Ectodermal cell (in vitro differentiated cells): ENCODE data around the gene PRIMPOL. TPM values are rescaled to one million over a fixed set of nuclear protein-coding genes. Genes with fewer than 3 reads are reported as not detected.
"Not testable (repeated sequence)": the region's sequence is repeated elsewhere in the genome, so short reads cannot be mapped to it uniquely, and the experiment has no call there.

Experiments used
- H3K27ac ChIP-seq: 2 replicates; pipeline ENCODE4 v1.7.0; 2013; ENCODE audit warnings: mild to moderate bottlenecking, low read depth, low read length; ENCODE audit not compliant: insufficient read depth, poor library complexity, severe bottlenecking
- H3K27me3 ChIP-seq: 2 replicates; pipeline ENCODE4 v1.7.0; 2013; ENCODE audit warnings: mild to moderate bottlenecking, low read length; ENCODE audit not compliant: insufficient read depth, control insufficient read depth, poor library complexity, severe bottlenecking
- H3K36me3 ChIP-seq: one replicate; pipeline ENCODE4 v1.7.0; 2013; ENCODE audit warnings: low read length; ENCODE audit not compliant: control insufficient read depth, insufficient read depth
- H3K4me1 ChIP-seq: one replicate; pipeline ENCODE4 v1.7.0; 2013; ENCODE audit warnings: low read length; ENCODE audit not compliant: control insufficient read depth, insufficient read depth
- H3K4me3 ChIP-seq: 2 replicates; pipeline ENCODE4 v1.7.0; 2013; ENCODE audit warnings: low read depth, low read length, control low read depth; ENCODE audit not compliant: insufficient read depth
- H3K9me3 ChIP-seq: 2 replicates; pipeline ENCODE4 v1.7.0; 2013; ENCODE audit warnings: mild to moderate bottlenecking, low read length, moderate library complexity; ENCODE audit not compliant: control insufficient read depth
- WGBS, 2 experiments: methylation state at CpG; one replicate each; pipeline ENCODE4 v1.1.7; 2013; ENCODE audit warnings: missing lambda C conversion rate in 2 of 2; 5-methylcytosine and 5-hydroxymethylcytosine counted together
- polyA plus RNA-seq, 4 experiments: library from polyadenylated mRNA; stranded (reverse); fragments of 50-300 nt; gene quantifications; one replicate each; pipeline ENCODE4 v1.2.3, GENCODE V29; 2013

PRIMPOL gene, protein sequence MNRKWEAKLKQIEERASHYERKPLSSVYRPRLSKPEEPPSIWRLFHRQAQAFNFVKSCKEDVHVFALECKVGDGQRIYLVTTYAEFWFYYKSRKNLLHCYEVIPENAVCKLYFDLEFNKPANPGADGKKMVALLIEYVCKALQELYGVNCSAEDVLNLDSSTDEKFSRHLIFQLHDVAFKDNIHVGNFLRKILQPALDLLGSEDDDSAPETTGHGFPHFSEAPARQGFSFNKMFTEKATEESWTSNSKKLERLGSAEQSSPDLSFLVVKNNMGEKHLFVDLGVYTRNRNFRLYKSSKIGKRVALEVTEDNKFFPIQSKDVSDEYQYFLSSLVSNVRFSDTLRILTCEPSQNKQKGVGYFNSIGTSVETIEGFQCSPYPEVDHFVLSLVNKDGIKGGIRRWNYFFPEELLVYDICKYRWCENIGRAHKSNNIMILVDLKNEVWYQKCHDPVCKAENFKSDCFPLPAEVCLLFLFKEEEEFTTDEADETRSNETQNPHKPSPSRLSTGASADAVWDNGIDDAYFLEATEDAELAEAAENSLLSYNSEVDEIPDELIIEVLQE
- 23.6 TPM for polyA plus RNA-seq (2013, experiment 1 of 4)
- polyA plus RNA-seq (2013, experiment 2 of 4), result 21.7 TPM
- 21.8 TPM for polyA plus RNA-seq (2013, experiment 3 of 4)
- 23.9 TPM for polyA plus RNA-seq (2013, experiment 4 of 4)

DNA sequence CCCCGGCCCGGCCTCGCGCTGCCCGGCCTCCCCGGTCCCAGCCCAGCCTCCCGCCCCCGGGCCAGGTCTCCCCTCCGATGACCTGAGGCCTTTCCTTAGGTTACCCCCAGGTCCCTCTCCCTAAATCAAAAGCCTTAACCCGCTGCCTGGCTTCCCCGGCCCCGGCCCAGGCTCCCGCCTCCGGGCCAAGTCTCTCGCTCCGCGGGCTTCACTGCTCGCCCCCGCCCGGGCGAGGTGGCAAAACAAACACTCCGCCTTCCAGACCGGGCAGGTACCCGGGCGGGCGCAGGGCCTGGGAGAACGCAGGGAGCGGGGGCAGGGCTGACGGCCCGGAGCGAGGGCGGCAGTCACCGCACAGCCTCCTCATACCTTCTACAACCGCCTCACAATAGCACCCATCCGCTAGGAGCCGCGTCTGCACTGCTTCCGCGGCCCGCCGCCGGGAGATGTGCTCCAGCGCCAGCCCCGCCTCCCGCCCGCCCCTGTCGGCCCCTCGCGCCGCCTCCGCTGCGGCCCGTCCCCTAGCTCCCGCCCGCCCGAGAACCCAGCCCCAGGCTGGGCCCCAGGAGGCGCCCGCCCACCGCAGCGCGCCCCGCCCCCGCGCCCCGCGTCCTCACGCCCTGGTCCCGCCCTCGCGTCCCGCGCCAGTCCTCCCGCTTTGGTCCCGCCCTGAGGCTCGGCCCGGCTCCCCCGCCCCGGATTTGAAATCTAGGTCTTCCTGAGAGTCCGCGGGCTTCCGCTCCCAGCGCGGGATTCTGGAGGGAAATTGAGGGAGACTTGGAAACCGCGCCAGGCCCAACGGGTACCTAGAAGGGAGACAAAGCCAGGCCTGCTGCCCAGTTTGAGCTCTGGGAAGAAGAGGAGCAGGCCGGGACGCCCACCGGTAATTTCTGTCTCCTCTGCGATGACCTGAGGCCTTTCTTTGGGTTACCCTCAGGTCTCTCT is at the start of gene PRIMPOL, which contains the start of gene CASP3:
TSS of gene PRIMPOL (plus strand) at position 713 of the 945 bp plus-strand sequence. CDS start 7,403 bp downstream, outside the sequence.
TSS of gene CASP3 (minus strand) at position 422 of the 945 bp plus-strand sequence. CDS start 10,994 bp downstream, outside the sequence.
- Histone ChIP-seq H3K9me3 (no peaks in the 10 kb centered on the region), H3K4me1 (peaks cover 17% of the 10 kb centered on the region), H3K4me3 (peak within 1 kb of the TSS; percentile 83), H3K36me3 (no peaks in the 10 kb centered on the region), H3K27me3 (no peaks in the 10 kb centered on the region), H3K27ac (peak within 1 kb of the TSS; percentile 81)
- 0% methylated on average over 90 of the region's 90 CpGs for WGBS, 2 experiments

DNA sequence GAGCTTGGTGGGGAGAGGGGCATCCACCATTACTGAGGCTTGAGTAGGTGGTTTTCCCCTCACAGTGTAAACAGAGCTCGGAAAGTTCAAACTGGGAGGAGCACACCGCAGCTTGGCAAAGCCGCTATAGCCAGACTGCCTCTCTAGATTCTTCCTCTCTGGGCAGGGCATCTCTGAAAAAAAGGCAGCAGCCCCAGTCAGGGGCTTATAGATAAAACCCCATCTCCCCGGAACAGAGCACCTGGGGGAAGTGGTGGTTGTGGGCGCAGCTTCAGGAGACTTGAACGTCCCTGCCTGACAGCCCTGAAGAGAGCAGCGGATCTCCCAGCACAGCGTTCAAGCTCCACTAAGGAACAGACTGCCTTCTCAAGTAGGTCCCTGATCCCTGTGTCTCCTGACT is 48.6 kb upstream of the PRIMPOL start:
- H3K27me3 ChIP-seq, H3K36me3 ChIP-seq, H3K9me3 ChIP-seq, H3K4me1 ChIP-seq, H3K4me3 ChIP-seq, H3K27ac ChIP-seq: not testable (repeated sequence)
- 89 to 91% methylated on average over 8 of the region's 8 CpGs for WGBS, 2 experiments

- not testable (repeated sequence) for H3K4me1 ChIP-seq, H3K36me3 ChIP-seq, H3K9me3 ChIP-seq, H3K4me3 ChIP-seq, H3K27ac ChIP-seq, H3K27me3 ChIP-seq
- WGBS, 2 experiments, result 0% methylated on average over 1 of the region's 1 CpG
Measured at GRCh38 chr4:184602857-184603256, 46.7 kb upstream of the PRIMPOL start.

DNA sequence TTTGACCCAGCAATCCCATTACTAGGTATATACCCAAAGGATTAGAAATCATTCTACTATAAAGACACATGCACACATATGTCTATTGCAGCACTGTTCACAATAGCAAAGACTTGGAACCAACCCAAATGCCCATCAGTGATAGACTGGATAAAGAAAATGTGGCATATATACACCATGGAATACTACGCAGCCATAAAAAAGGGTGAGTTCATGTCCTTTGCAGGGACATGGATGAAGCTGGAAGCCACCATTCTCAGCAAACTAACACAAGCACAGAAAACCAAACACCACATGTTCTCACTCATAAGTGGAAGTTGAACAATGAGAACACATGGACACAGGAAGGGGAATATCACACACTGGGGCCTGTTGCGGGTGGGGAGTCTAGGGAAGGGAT is 42.1 kb upstream of the PRIMPOL start:
- not testable (repeated sequence) for H3K27me3 ChIP-seq, H3K9me3 ChIP-seq, H3K36me3 ChIP-seq, H3K4me1 ChIP-seq, H3K4me3 ChIP-seq, H3K27ac ChIP-seq
- 92 to 93% methylated on average over 2 of the region's 2 CpGs for WGBS, 2 experiments

GRCh38 chr4:184612074-184612473 is 37.5 kb upstream of the PRIMPOL start:
- no peak overlapping the region for H3K27ac ChIP-seq
- H3K36me3 ChIP-seq, result no peaks in the 10 kb centered on the region
- H3K4me1 ChIP-seq, result no peaks in the 10 kb centered on the region
- WGBS, 2 experiments, result 88 to 96% methylated on average over 3 of the region's 3 CpGs
- H3K27me3 ChIP-seq, result no peaks in the 10 kb centered on the region
- H3K4me3 ChIP-seq, result no peak overlapping the region
- no peaks in the 10 kb centered on the region for H3K9me3 ChIP-seq

- Histone ChIP-seq H3K4me3 (no peak overlapping the region), H3K9me3 (no peaks in the 10 kb centered on the region), H3K27me3 (no peaks in the 10 kb centered on the region), H3K4me1 (no peaks in the 10 kb centered on the region), H3K36me3 (no peaks in the 10 kb centered on the region), H3K27ac (no peak overlapping the region)
- WGBS, 2 experiments, result 91 to 100% methylated on average over 1 to 2 of the region's 2 CpGs
Measured at GRCh38 chr4:184613405-184613804, 36.1 kb upstream of the PRIMPOL start.

DNA sequence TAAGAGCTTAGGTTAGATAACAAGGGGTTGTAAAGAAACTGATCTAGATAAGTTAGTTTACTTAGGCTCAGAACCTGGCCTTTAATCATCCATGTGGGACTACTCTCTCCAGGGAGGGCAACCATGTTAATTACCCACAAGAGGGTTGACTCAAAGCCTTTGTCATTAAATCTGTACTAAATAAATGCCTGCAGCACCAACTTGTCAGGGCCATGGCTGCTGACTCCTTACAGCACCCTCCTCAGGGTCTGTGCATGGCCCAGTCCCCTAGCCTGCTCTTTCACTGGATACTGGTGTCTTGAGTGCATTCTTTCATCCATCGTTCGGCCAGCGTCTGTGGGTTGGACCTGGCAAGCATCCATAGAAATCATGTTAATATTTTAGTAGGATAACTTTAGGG is 35.0 kb upstream of the PRIMPOL start:
- 96 to 100% methylated on average over 3 of the region's 3 CpGs for WGBS, 2 experiments
- no peak overlapping the region for H3K27ac ChIP-seq
- H3K4me3 ChIP-seq, result no peak overlapping the region
- no peaks in the 10 kb centered on the region for H3K4me1 ChIP-seq
- H3K27me3 ChIP-seq, result no peaks in the 10 kb centered on the region
- no peaks in the 10 kb centered on the region for H3K36me3 ChIP-seq
- H3K9me3 ChIP-seq, result no peaks in the 10 kb centered on the region

- H3K27ac ChIP-seq, H3K4me1 ChIP-seq, H3K36me3 ChIP-seq, H3K9me3 ChIP-seq, H3K27me3 ChIP-seq, H3K4me3 ChIP-seq: not testable (repeated sequence)
- WGBS, 2 experiments, result 87 to 93% methylated on average over 1 to 2 of the region's 2 CpGs
Measured at GRCh38 chr4:184616168-184616567, 33.4 kb upstream of the PRIMPOL start.

DNA sequence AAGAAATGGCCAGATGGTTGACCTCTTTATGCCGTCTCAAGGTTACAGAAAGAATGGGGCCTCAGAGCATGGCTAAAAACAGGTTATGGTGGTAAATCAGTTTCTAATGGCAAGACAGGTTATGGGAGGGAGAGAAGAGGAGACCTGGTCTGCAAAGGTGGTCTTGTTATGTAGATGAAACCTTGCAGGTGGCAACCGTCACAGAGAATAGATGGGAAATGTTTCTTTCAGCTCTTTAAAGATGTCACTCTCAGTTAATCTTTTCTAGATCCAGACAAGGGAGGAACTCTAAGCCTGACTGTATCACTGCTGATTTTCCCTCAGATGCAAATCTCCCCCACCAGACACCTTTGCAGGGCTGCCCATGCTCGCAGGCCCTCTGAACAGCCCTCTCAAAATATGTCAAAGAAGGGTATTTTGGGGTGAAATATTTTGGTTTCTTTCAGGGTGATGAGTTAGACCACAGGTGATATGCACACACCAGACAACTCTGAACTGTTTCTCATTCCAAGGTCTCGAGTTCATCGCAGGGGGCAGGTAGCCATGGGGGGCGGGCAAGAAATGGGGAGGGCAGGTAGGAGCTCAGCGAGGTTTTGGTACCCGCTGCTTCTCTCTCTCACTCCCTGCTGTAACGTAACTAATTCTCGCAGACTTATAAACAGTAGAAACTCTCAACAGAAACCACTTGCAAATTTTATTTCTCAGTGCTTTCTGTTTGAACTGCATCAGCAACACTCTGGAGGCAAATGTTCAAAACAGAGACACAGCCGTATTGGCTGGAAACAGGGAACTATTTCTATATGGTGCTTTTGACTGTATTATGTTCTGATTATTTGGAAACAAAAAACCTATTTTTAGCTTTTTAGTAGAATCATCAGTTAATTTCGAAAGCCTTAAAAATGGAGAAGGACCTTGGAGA is 32.6 kb upstream of the PRIMPOL start:
- H3K4me1 ChIP-seq, result no peaks in the 10 kb centered on the region
- no peaks in the 10 kb centered on the region for H3K9me3 ChIP-seq
- 55 to 64% methylated on average over 11 to 12 of the region's 12 CpGs for WGBS, 2 experiments
- H3K4me3 ChIP-seq, result no peak overlapping the region
- H3K36me3 ChIP-seq, result no peaks in the 10 kb centered on the region
- no peak overlapping the region for H3K27ac ChIP-seq
- no peaks in the 10 kb centered on the region for H3K27me3 ChIP-seq
